NCI-H446 treated with DMSO at 0.1 percent for 48 hours (cell line): Measurements from ENCODE around the gene TBC1D16.
"Not testable (repeated sequence)": the region's sequence is repeated elsewhere in the genome, so short reads cannot be mapped to it uniquely, and the experiment has no call there.

Experiments
- DNase-seq: peaks from one replicate; lab custom pipeline; 2025; lab: John Stamatoyannopoulos, UW

The TBC1D16 gene

GRCh38 chr17:80051681-80052080, 16.0 kb upstream of the TBC1D16 start:
- DNase-seq = no peak

- DNase-seq = no peak
Measured at GRCh38 chr17:80050706-80051105, 15.0 kb upstream of the TBC1D16 start.

GRCh38 chr17:80049986-80050385, 14.3 kb upstream of the TBC1D16 start:
- no peak for DNase-seq

- DNase-seq = no peak
Measured at GRCh38 chr17:80047176-80047575, 11.5 kb upstream of the TBC1D16 start.

GRCh38 chr17:80046709-80047108, 11.0 kb upstream of the TBC1D16 start:
- not testable (repeated sequence) for DNase-seq

- no peak for DNase-seq
Measured at GRCh38 chr17:80045703-80046102, 10.0 kb upstream of the TBC1D16 start.

- DNase-seq = no peak
Measured at GRCh38 chr17:80043963-80044362, 8.3 kb upstream of the TBC1D16 start.

GRCh38 chr17:80036715-80037477, 1.2 kb upstream of the TBC1D16 start:
- no peak for DNase-seq

- DNase-seq = peak; percentile 25
Measured at GRCh38 chr17:80035937-80036714, 454 bp upstream of the TBC1D16 start, which contains the start of gene CCDC40. CCDC40 (plus strand) TSS chr17:80036642; CDS start chr17:80036663, 21 bp downstream.

- no peak for DNase-seq
Measured at GRCh38 chr17:80034791-80035686, 633 bp downstream of the TBC1D16 start.

GRCh38 chr17:80033840-80034239, 1.8 kb downstream of the TBC1D16 start:
- no peak for DNase-seq

- no peak for DNase-seq
Measured at GRCh38 chr17:80032614-80033171, 3.0 kb downstream of the TBC1D16 start.

- DNase-seq = no peak
Measured at GRCh38 chr17:80031691-80032430, 3.8 kb downstream of the TBC1D16 start.

- DNase-seq = no peak
Measured at GRCh38 chr17:80030730-80031410, 4.8 kb downstream of the TBC1D16 start.

- DNase-seq = peak; percentile 81
Measured at GRCh38 chr17:80029258-80029974, 6.3 kb downstream of the TBC1D16 start.

GRCh38 chr17:80028030-80028429, 7.6 kb downstream of the TBC1D16 start:
- DNase-seq = peak; percentile 81

GRCh38 chr17:80027043-80027435, 8.6 kb downstream of the TBC1D16 start:
- DNase-seq = no peak

GRCh38 chr17:80026359-80027042, 9.2 kb downstream of the TBC1D16 start:
- no peak for DNase-seq

- no peak for DNase-seq
Measured at GRCh38 chr17:80025796-80026195, 9.9 kb downstream of the TBC1D16 start.
